Measurements from ENCODE around the gene NELL2.
"Not testable (repeated sequence)": the region's sequence is repeated elsewhere in the genome, so short reads cannot be mapped to it uniquely, and the experiment has no call there.

The NELL2 gene

GRCh38 chr12:44875954-44876543 is at the start of gene NELL2:
Gene NELL2 (minus strand): TSS chr12:44876315. CDS start chr12:44875869, 446 bp downstream.
- peak; percentile 73 for DNase-seq

- DNase-seq: no peak
These were observed 45.6 kb upstream of the NELL2 start for GRCh38 chr12:44921736-44922135.

- DNase-seq: no peak
These were observed 41.0 kb upstream of the NELL2 start for GRCh38 chr12:44917141-44917540.

GRCh38 chr12:44915958-44916357 is 39.8 kb upstream of the NELL2 start:
- no peak for DNase-seq

- no peak for DNase-seq
These were observed 28.2 kb upstream of the NELL2 start for GRCh38 chr12:44904321-44904720.

GRCh38 chr12:44898108-44898507 is 22.0 kb upstream of the NELL2 start:
- DNase-seq: not testable (repeated sequence)

- DNase-seq: no peak
These were observed 13.8 kb upstream of the NELL2 start for GRCh38 chr12:44889926-44890325.

GRCh38 chr12:44889162-44889561 is 13.0 kb upstream of the NELL2 start:
- DNase-seq: no peak

GRCh38 chr12:44885902-44886301 is 9.8 kb upstream of the NELL2 start:
- no peak for DNase-seq

GRCh38 chr12:44881197-44881596 is 5.1 kb upstream of the NELL2 start:
- DNase-seq: no peak

GRCh38 chr12:44876544-44877410 is 662 bp upstream of the NELL2 start:
- peak; percentile 55 for DNase-seq

GRCh38 chr12:44875417-44875953 is 630 bp downstream of the NELL2 start:
- DNase-seq: no peak

- peak; percentile 24 for DNase-seq
These were observed 1.1 kb downstream of the NELL2 start for GRCh38 chr12:44874981-44875416.

GRCh38 chr12:44873898-44874297 is 2.2 kb downstream of the NELL2 start:
- no peak for DNase-seq

GRCh38 chr12:44869503-44869902 is 6.6 kb downstream of the NELL2 start:
- no peak for DNase-seq

GRCh38 chr12:44863867-44864266 is 12.2 kb downstream of the NELL2 start:
- DNase-seq: no peak

- no peak for DNase-seq
These were observed 16.0 kb downstream of the NELL2 start for GRCh38 chr12:44859998-44860689.

- DNase-seq: no peak
These were observed 17.8 kb downstream of the NELL2 start for GRCh38 chr12:44858226-44858855.

GRCh38 chr12:44852483-44852882 is 23.6 kb downstream of the NELL2 start:
- DNase-seq: no peak

- no peak for DNase-seq
These were observed 24.5 kb downstream of the NELL2 start for GRCh38 chr12:44851586-44851985.

- no peak for DNase-seq
These were observed 27.4 kb downstream of the NELL2 start for GRCh38 chr12:44848703-44849085.

- DNase-seq: peak; percentile 63
These were observed 28.0 kb downstream of the NELL2 start for GRCh38 chr12:44847888-44848702.

All from activated CD8-positive, alpha-beta memory T cell treated with anti-CD3 and anti-CD28 coated beads, Interleukin-2, amount 50 U/mL, for 4 hours (primary cell).